A549 (cell line): ENCODE measurements around the gene RHBDL1.

ENCODE experiments used
- CHD2 ChIP-seq: fragments of 150-350 bp; IDR thresholded peaks from 2 replicates; pipeline ENCODE4 v1.6.1; 2014; ENCODE audit warnings: low read length; ENCODE audit not compliant: partially characterized antibody
- CTCF ChIP-seq: fragments of >200 bp; sonication (Bioruptor Twin); formaldehyde crosslinking; IDR thresholded peaks from 3 replicates; pipeline ENCODE4 v1.5.1; 2016
- HMGXB4 ChIP-seq: fragments of 250-450 bp; sonication (Bioruptor Pico); IDR thresholded peaks from 2 replicates; pipeline ENCODE4 v1.5.0; 2021; ENCODE audit warnings: mild to moderate bottlenecking, moderate library complexity, borderline replicate concordance
- JUN ChIP-seq, 2 experiments: fragments of >200 bp; sonication (Bioruptor Twin); formaldehyde crosslinking; IDR thresholded peaks; 2 replicates in 1 of 2; 3 replicates in 1 of 2; pipeline ENCODE4 v1.6.1; 2016 to 2017
- NPAS2 ChIP-seq: fragments of 250-450 bp; sonication (Bioruptor Pico); IDR thresholded peaks from 2 replicates; pipeline ENCODE4 v1.8.0; 2022; ENCODE audit warnings: mild to moderate bottlenecking, moderate library complexity, borderline replicate concordance
- POLR2A ChIP-seq: IDR thresholded peaks from 2 replicates; pipeline ENCODE4 v1.6.1; 2012; ENCODE audit warnings: mild to moderate bottlenecking, low read length
- RAD21 ChIP-seq, 2 experiments: fragments of >200 bp in 1 of 2; sonication (Bioruptor Twin) in 1 of 2; formaldehyde crosslinking in 1 of 2; IDR thresholded peaks in 1 of 2; conservative IDR thresholded peaks in 1 of 2; 2 replicates in 1 of 2; 3 replicates in 1 of 2; pipeline ENCODE4 v1.6.1; 2012 to 2018; ENCODE audit warnings: inconsistent platforms in 1 of 2
- SMC3 ChIP-seq: fragments of >200 bp; sonication (Bioruptor Twin); formaldehyde crosslinking; IDR thresholded peaks from 3 replicates; pipeline ENCODE4 v1.6.1; 2018; ENCODE audit warnings: inconsistent platforms
- TP53 ChIP-seq: fragments of 250-450 bp; sonication (Bioruptor Pico); IDR thresholded peaks from 2 replicates; pipeline ENCODE4 v1.5.0; 2021; ENCODE audit warnings: mild to moderate bottlenecking, moderate library complexity
- USF2 ChIP-seq: fragments of 450-650 bp; IDR thresholded peaks from 2 replicates; pipeline ENCODE4 v1.6.1; 2014; ENCODE audit warnings: antibody characterized with exemption

- no peak for TF ChIP-seq CHD2
- no peak for TF ChIP-seq SMC3
- no peak for TF ChIP-seq HMGXB4
- no peak for TF ChIP-seq USF2
- TF ChIP-seq NPAS2 (CRISPR knock-in tag) = no peak
- no peak for TF ChIP-seq CTCF
- TF ChIP-seq TP53 = no peak
- TF ChIP-seq JUN (IDR thresholded peaks at IDR 0.05) = no peak
- no peak for TF ChIP-seq POLR2A
- TF ChIP-seq RAD21 (conservative IDR thresholded peaks at IDR 0.05 in 1 of 2, IDR thresholded peaks at IDR 0.05 in 1 of 2) = no peak
Observed at GRCh38 chr16:676913-677312, 1.4 kb downstream of the RHBDL1 start.
